HepG2 (cell line): ENCODE data around the gene KCNIP3. TPM values are rescaled to one million over a fixed set of nuclear protein-coding genes. Genes with fewer than 3 reads are reported as not detected.
A peak's percentile ranks its signal among the peaks of the same experiment; 100 is the strongest.

Experiments used
- ATAC-seq: fragments of 200-7000 bp; cut with Tn5 transposase; 3 replicates; pipeline ENCODE4 v1.9.1; 2020; ENCODE audit warnings: mild to moderate bottlenecking, moderate library complexity
- BruUV-seq: library from RNA; stranded (reverse); fragments of 400-500 nt; replicated peaks from 2 replicates; lab custom pipeline; 2021; lab: Mats Ljungman, UMichigan
- CTCF ChIA-PET: fragments of 300-600 bp; formaldehyde crosslinking; extraction: SDS; loops from one replicate; lab custom pipeline; 2021; ENCODE audit warnings: low total read pairs, inconsistent platforms, low intra/inter-chr PET ratio; lab: Yijun Ruan, JAX
- POLR2A ChIA-PET: fragments of 350-600 bp; sonication (Branson Sonifier 250); formaldehyde crosslinking; loops from one replicate; lab custom pipeline; 2020; ENCODE audit warnings: antibody characterized with exemption, inconsistent platforms; lab: Yijun Ruan, JAX
- DNase-seq: peaks from one replicate; pipeline ENCODE4 v3.0.0-alpha.2; 2015; ENCODE audit warnings: low spot score
- FAIRE-seq: peaks from 3 replicates; lab custom pipeline; 2011; peaks lifted over from hg19 to GRCh38; lab: Jason Lieb, UNC
- H2AFZ ChIP-seq: one replicate; pipeline ENCODE4 v1.6.1; 2011; ENCODE audit warnings: low read length, inconsistent platforms
- H3K27ac ChIP-seq: fragments of 300-600 bp; 3 replicates; pipeline ENCODE4 v1.8.0; 2011; ENCODE audit warnings: mixed run types, mild to moderate bottlenecking, mixed read lengths, low read length, inconsistent platforms; ENCODE audit not compliant: insufficient read depth; ENCODE audit errors: extremely low read length
- H3K27me3 ChIP-seq, 2 experiments: fragments of 200-600 bp in 1 of 2; 2 replicates in 1 of 2; 3 replicates in 1 of 2; pipeline versions ENCODE4 v1.6.0 to v1.8.0; 2011; ENCODE audit warnings: low read length in 2 of 2, mild to moderate bottlenecking in 2 of 2, moderate library complexity in 2 of 2, inconsistent platforms in 1 of 2; ENCODE audit not compliant: insufficient read depth in 2 of 2, control insufficient read depth in 1 of 2
- H3K36me3 ChIP-seq, 2 experiments: fragments of 200-600 bp in 1 of 2; replicated peaks in 1 of 2; 2 replicates in 1 of 2; 3 replicates in 1 of 2; pipeline versions ENCODE4 v1.5.1 to v1.8.0; 2011; ENCODE audit warnings: low read length in 2 of 2, inconsistent platforms in 1 of 2; ENCODE audit not compliant: insufficient read depth in 2 of 2, control insufficient read depth in 1 of 2
- H3K4me1 ChIP-seq: 2 replicates; pipeline ENCODE4 v1.5.1; 2012; ENCODE audit warnings: low read length, inconsistent platforms; ENCODE audit not compliant: insufficient read depth
- H3K4me2 ChIP-seq: 2 replicates; pipeline ENCODE4 v1.6.0; 2011; ENCODE audit warnings: low read depth, low read length, inconsistent platforms
- H3K4me3 ChIP-seq, 3 experiments: fragments of 200-600 bp in 1 of 3; sonication (generic), shearing (Covaris generic) in 1 of 3; replicated peaks in 1 of 3; 2 replicates each; pipeline ENCODE4 v1.5.1; 2011 to 2016; ENCODE audit warnings: low read length in 3 of 3, inconsistent platforms in 2 of 3, low read depth in 2 of 3, mild to moderate bottlenecking in 2 of 3, control low read depth in 1 of 3, mixed read lengths in 1 of 3; ENCODE audit not compliant: insufficient read depth in 1 of 3
- H3K79me2 ChIP-seq: one replicate; pipeline ENCODE4 v1.6.1; 2011; ENCODE audit warnings: low read length, inconsistent platforms; ENCODE audit not compliant: insufficient read depth
- H3K9ac ChIP-seq: 2 replicates; pipeline ENCODE4 v1.6.0; 2011; ENCODE audit warnings: mild to moderate bottlenecking, low read depth, low read length, inconsistent platforms; ENCODE audit not compliant: insufficient read depth
- H3K9me3 ChIP-seq: 2 replicates; pipeline ENCODE4 v1.5.1; 2012; ENCODE audit warnings: mild to moderate bottlenecking, low read length
- H4K20me1 ChIP-seq: 2 replicates; pipeline ENCODE4 v1.6.0; 2011; ENCODE audit warnings: inconsistent platforms, mild to moderate bottlenecking, low read length, moderate library complexity; ENCODE audit not compliant: insufficient read depth
- ARNT ChIP-seq: fragments of 450-650 bp; IDR thresholded peaks from 2 replicates; pipeline ENCODE4 v1.6.1; 2017
- DZIP1 ChIP-seq: sonication (generic); formaldehyde crosslinking; IDR thresholded peaks from 2 replicates; pipeline ENCODE4 v1.5.0; 2020; ENCODE audit warnings: mild to moderate bottlenecking, missing genetic modification reagents
- FOXO1 ChIP-seq: sonication (generic); formaldehyde crosslinking; IDR thresholded peaks from 2 replicates; pipeline ENCODE4 v1.4.0; 2020; ENCODE audit warnings: missing genetic modification reagents
- PCBP1 ChIP-seq: fragments of 200-400 bp; formaldehyde crosslinking; IDR thresholded peaks from 2 replicates; pipeline ENCODE4 v1.6.1; 2017; ENCODE audit warnings: mild to moderate bottlenecking, low read depth, low read length, borderline replicate concordance
- POLR2A ChIP-seq, 2 experiments: IDR thresholded peaks; 2 replicates each; pipeline ENCODE4 v1.6.1; 2011; ENCODE audit warnings: low read depth in 2 of 2, low read length in 2 of 2, mild to moderate bottlenecking in 1 of 2, moderate library complexity in 1 of 2; ENCODE audit not compliant: insufficient read depth in 1 of 2
- ZBTB38 ChIP-seq: sonication (generic); formaldehyde crosslinking; IDR thresholded peaks from 2 replicates; pipeline ENCODE4 v1.5.1; 2020; ENCODE audit warnings: mild to moderate bottlenecking, missing genetic modification reagents
- ZNF143 ChIP-seq: sonication (generic); formaldehyde crosslinking; IDR thresholded peaks from 2 replicates; pipeline ENCODE4 v1.4.0; 2020; ENCODE audit warnings: missing genetic modification reagents
- ZNF570 ChIP-seq: sonication (generic); formaldehyde crosslinking; IDR thresholded peaks from 2 replicates; pipeline ENCODE4 v1.4.0; 2020; ENCODE audit warnings: mild to moderate bottlenecking, missing genetic modification reagents, borderline replicate concordance
- ZNF724P ChIP-seq: sonication (generic); formaldehyde crosslinking; IDR thresholded peaks from 2 replicates; pipeline ENCODE4 v1.8.0; 2022; ENCODE audit warnings: missing genetic modification reagents, borderline replicate concordance
- WGBS: methylation state at CpG from one replicate; pipeline ENCODE4 v1.1.6; 2017; ENCODE audit warnings: low lambda C conversion rate; 5-methylcytosine and 5-hydroxymethylcytosine counted together
- in situ Hi-C: cut with HindIII; loops from 2 replicates; pipeline ENCODE4 v1.10.0; 2017; ENCODE audit warnings: low pct_unique_long_range_greater_than_20kb; ENCODE audit not compliant: extremely low pct_ligation_motif_present
- intact Hi-C: fragments of 100-400 bp; cut with micrococcal nuclease; formaldehyde crosslinking; loops from one replicate; pipeline ENCODE4 v1.10.0; 2022; ENCODE audit not compliant: unreplicated experiment
- polyA plus RNA-seq, 8 experiments: library from polyadenylated mRNA; depleted of rRNA in 3 of 8; stranded (reverse) in 7 of 8; unstranded in 1 of 8; fragments of >200 nt; fragmentation: Illumina TruSeq in 4 of 8; extraction: Trizol in 4 of 8; gene quantifications; 2 replicates each; pipeline versions ENCODE4 v1.2.1 to v1.2.3, GENCODE V29; 2011 to 2016; ENCODE audit warnings: low read depth in 4 of 8, missing spikeins in 1 of 8, mixed read lengths in 1 of 8; ENCODE audit not compliant: insufficient read depth in 1 of 8
- total RNA-seq, 5 experiments: library from RNA; depleted of rRNA; stranded (reverse); fragments of >200 nt; fragmentation: Illumina TruSeq; extraction: Trizol; gene quantifications; 2 replicates each; pipeline ENCODE4 v1.2.3, GENCODE V29; 2016; ENCODE audit warnings: low read depth in 1 of 5
- TF ChIP-seq, protein P1 (sequence below): sonication (generic); formaldehyde crosslinking; IDR thresholded peaks from 2 replicates; pipeline ENCODE4 v1.8.0; 2023; ENCODE audit warnings: mild to moderate bottlenecking, missing genetic modification reagents
- TF ChIP-seq, protein P2 (sequence below): sonication (generic); formaldehyde crosslinking; IDR thresholded peaks from 2 replicates; pipeline ENCODE4 v1.8.1; 2023; ENCODE audit warnings: missing genetic modification reagents, inconsistent platforms, borderline replicate concordance

The KCNIP3 gene
- total and polyA plus RNA-seq, 2 of the 13 experiments (the other 11 are each of a cell fraction or from before 2014, with no cell fraction given) = not detected

- intact Hi-C loops (no loop called here), in situ Hi-C loops (no loop called here)
- no peak for TF ChIP-seq ZNF724P (CRISPR knock-in tag)
- Histone ChIP-seq H3K9me3 (no peaks in the 10 kb centered on the region), H3K36me3 (no peaks in the 10 kb centered on the region), H3K4me1 (no peaks in the 10 kb centered on the region), H3K27me3 (peaks cover 9 to 32% of the 10 kb centered on the region in 2 experiments; a peak in 4 of 5 replicates), H3K4me2 (no peak overlapping the region), H4K20me1 (no peaks in the 10 kb centered on the region), H3K79me2 (no peaks in the 10 kb centered on the region), H3K4me3 (no peak overlapping the region), H3K9ac (no peak overlapping the region), H3K27ac (no peak overlapping the region), H2AFZ (no peak overlapping the region)
- ChIA-PET POLR2A (no interaction called here), CTCF (no interaction called here)
- DNase-seq (no peak), FAIRE-seq (no peak), ATAC-seq (peak; percentile 10; the same call in 1 of the 3 replicates)
- BruUV-seq = no TSS peak
- WGBS = 20% methylated on average over 4 of the region's 4 CpGs
Observed at GRCh38 chr2:95275151-95275515, 22.0 kb upstream of the KCNIP3 start.

- POLR2A ChIA-PET = no interaction called here
- in situ Hi-C loops = no loop called here
- no peak overlapping the region for H3K27ac ChIP-seq
- H3K9ac ChIP-seq = no peak overlapping the region
- peaks cover 9 to 30% of the 10 kb centered on the region in 2 experiments; a peak in 4 of 5 replicates for H3K27me3 ChIP-seq
- 42% methylated on average over 6 of the region's 28 CpGs for WGBS
- H3K4me3 ChIP-seq = no peak overlapping the region
- H3K9me3 ChIP-seq = no peaks in the 10 kb centered on the region
- no peak overlapping the region for H2AFZ ChIP-seq
- H3K36me3 ChIP-seq = no peaks in the 10 kb centered on the region
- no peak for ATAC-seq
- intact Hi-C loops = no loop called here
- CTCF ChIA-PET = no interaction called here
- no TSS peak for BruUV-seq
- no peak overlapping the region for H3K4me2 ChIP-seq
- no peaks in the 10 kb centered on the region for H4K20me1 ChIP-seq
- DNase-seq = no peak
- TF ChIP-seq FOXO1 (CRISPR knock-in tag) = no peak
- no peak for TF ChIP-seq ZNF143 (CRISPR knock-in tag)
- TF ChIP-seq ARNT = no peak
- TF ChIP-seq ZNF570 = no peak
- TF ChIP-seq, protein P1, sequence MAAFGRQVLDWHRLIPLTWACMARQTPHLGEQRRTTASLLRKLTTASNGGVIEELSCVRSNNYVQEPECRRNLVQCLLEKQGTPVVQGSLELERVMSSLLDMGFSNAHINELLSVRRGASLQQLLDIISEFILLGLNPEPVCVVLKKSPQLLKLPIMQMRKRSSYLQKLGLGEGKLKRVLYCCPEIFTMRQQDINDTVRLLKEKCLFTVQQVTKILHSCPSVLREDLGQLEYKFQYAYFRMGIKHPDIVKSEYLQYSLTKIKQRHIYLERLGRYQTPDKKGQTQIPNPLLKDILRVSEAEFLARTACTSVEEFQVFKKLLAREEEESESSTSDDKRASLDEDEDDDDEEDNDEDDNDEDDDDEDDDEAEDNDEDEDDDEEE (CRISPR knock-in tag) = no peak
- no peak for TF ChIP-seq POLR2A (IDR thresholded peaks at IDR 0.05; ENCODE audit: insufficient read depth in 1 of 2, low read depth in 2 of 2, low read length in 2 of 2)
- TF ChIP-seq, protein P2, sequence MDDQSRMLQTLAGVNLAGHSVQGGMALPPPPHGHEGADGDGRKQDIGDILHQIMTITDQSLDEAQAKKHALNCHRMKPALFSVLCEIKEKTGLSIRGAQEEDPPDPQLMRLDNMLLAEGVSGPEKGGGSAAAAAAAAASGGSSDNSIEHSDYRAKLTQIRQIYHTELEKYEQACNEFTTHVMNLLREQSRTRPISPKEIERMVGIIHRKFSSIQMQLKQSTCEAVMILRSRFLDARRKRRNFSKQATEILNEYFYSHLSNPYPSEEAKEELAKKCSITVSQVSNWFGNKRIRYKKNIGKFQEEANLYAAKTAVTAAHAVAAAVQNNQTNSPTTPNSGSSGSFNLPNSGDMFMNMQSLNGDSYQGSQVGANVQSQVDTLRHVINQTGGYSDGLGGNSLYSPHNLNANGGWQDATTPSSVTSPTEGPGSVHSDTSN (CRISPR knock-in tag) = no peak
- TF ChIP-seq ZBTB38 (CRISPR knock-in tag) = no peak
- no peak for TF ChIP-seq PCBP1
- TF ChIP-seq DZIP1 = no peak
- H3K79me2 ChIP-seq = no peaks in the 10 kb centered on the region
- no peaks in the 10 kb centered on the region for H3K4me1 ChIP-seq
- no peak for FAIRE-seq
Observed at GRCh38 chr2:95275601-95276243, 21.4 kb upstream of the KCNIP3 start.
